Measurements from ENCODE around the gene FBXO40.

DNA sequence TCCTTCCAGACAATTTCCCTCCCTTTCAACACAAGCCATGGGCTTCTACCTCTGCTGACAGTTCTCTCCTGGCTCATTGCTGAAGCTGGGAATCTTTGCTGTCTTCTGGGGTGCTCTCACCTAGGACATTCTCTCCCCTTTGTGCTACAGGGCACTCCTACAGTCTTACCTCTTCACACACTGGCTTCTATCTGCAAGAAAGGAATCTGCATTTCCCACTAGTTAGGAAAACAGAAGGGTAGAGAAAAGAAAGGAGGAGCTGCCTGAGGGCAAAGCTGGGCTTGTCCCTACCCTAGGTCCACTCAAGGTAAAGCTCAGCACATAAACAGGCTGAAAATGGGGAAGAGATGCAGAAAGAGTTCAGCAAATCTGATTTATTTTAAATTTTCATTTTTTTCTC is 31.0 kb upstream of the FBXO40 start:
- TF ChIP-seq, protein P1, sequence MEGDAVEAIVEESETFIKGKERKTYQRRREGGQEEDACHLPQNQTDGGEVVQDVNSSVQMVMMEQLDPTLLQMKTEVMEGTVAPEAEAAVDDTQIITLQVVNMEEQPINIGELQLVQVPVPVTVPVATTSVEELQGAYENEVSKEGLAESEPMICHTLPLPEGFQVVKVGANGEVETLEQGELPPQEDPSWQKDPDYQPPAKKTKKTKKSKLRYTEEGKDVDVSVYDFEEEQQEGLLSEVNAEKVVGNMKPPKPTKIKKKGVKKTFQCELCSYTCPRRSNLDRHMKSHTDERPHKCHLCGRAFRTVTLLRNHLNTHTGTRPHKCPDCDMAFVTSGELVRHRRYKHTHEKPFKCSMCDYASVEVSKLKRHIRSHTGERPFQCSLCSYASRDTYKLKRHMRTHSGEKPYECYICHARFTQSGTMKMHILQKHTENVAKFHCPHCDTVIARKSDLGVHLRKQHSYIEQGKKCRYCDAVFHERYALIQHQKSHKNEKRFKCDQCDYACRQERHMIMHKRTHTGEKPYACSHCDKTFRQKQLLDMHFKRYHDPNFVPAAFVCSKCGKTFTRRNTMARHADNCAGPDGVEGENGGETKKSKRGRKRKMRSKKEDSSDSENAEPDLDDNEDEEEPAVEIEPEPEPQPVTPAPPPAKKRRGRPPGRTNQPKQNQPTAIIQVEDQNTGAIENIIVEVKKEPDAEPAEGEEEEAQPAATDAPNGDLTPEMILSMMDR (IDR thresholded peaks at IDR 0.05; ENCODE audit: low read depth, low read length), result no peak
- TF ChIP-seq POLR2A (IDR thresholded peaks at IDR 0.05; ENCODE audit: extremely low read depth, insufficient read length), result no peak
